HG03025 (cell line): ENCODE measurements around the gene SLC25A17.
"Not testable (repeated sequence)": the region's sequence is repeated elsewhere in the genome, so short reads cannot be mapped to it uniquely, and the experiment has no call there.

ENCODE experiments used
- ATAC-seq: cut with Tn5 transposase; IDR thresholded peaks from one replicate; pipeline ENCODE4 v1.9.1; 2021; ENCODE audit warnings: mild to moderate bottlenecking, moderate library complexity; ENCODE audit not compliant: unreplicated experiment, low FRiP score

The SLC25A17 gene

GRCh38 chr22:40721266-40721665 lies 97.9 kb downstream of the SLC25A17 start:
- no peak for ATAC-seq

DNA sequence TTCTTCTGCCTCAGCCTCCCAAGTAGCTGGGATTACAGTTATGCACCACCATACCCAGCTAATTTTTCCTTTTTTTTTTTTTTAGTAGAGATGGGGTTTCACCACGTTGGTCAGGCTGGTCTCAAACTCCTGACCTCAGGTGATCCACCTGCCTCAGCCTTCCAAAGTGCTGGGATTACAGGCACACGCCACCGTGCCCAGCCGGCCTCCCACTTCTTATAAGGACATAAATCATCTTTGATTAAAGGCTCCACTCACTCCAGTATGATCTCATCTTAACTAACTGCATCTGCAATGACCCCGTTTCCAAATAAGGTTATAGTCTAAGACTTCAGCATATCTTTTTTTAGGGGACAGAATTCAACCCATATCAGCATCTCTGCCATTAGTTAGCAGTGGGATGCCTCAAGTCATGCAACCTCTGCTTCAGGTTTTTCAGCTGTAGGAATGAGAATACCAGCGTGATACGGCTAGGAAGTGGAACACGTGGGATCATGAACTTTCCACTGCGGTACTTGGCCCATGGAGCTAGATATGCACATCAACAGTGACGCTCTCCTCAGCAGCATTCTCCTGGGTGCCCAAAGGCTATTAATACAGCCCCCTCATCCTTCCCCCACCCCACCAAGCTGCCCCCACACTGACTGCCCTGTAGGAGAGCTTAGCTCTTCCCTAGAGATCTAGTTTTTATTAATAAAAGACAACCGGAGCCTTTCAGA lies 98.4 kb downstream of the SLC25A17 start:
- ATAC-seq, result no peak

DNA sequence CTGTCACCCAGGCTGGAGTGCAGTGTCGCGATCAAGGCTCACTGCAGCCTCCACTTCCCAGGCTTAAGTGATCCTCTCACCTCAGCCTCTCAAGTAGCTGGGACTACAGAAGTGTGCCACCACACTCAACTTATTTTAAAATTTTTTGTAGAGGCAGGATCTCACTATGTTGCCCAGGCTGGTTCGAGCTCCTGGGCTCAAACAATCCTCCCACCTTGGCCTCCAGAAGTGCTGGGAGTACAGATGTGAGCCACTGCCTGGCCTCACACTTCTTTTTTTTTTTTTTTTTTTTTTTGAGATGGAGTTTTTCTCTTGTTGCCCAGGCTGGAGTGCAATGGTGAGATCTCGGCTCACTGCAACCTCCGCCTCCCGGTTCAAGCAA lies 99.0 kb downstream of the SLC25A17 start:
- not testable (repeated sequence) for ATAC-seq
